RWPE2 (cell line): ENCODE measurements around the gene SLC1A2.

Experiments
- ATAC-seq: fragments of 200-7000 bp; cut with Tn5 transposase; 3 replicates; pipeline ENCODE4 v1.9.1; 2021; ENCODE audit warnings: low read depth
- DNase-seq: peaks from one replicate; pipeline ENCODE4 v3.0.0-alpha.2; 2020; ENCODE audit warnings: low spot score
- H3K27ac ChIP-seq: fragments of 450-650 bp; 2 replicates; pipeline ENCODE4 v1.5.1; 2017; ENCODE audit warnings: mild to moderate bottlenecking; ENCODE audit not compliant: poor library complexity, severe bottlenecking
- H3K27me3 ChIP-seq: fragments of 250-450 bp; sonication (Bioruptor Pico); 2 replicates; pipeline ENCODE4 v1.5.1; 2021; ENCODE audit warnings: mild to moderate bottlenecking, moderate library complexity; ENCODE audit not compliant: insufficient read depth, poor library complexity, severe bottlenecking
- H3K36me3 ChIP-seq: fragments of 250-450 bp; sonication (Bioruptor Pico); 2 replicates; pipeline ENCODE4 v1.5.1; 2020; ENCODE audit warnings: low read depth, mild to moderate bottlenecking, moderate library complexity
- H3K4me1 ChIP-seq: fragments of 250-450 bp; sonication (Bioruptor Pico); 2 replicates; pipeline ENCODE4 v1.5.1; 2021; ENCODE audit warnings: mild to moderate bottlenecking, moderate library complexity; ENCODE audit not compliant: insufficient read depth, poor library complexity, severe bottlenecking
- H3K4me3 ChIP-seq: fragments of 250-450 bp; sonication (Bioruptor Pico); 2 replicates; pipeline ENCODE4 v1.5.1; 2021; ENCODE audit warnings: mild to moderate bottlenecking, moderate library complexity; ENCODE audit not compliant: severe bottlenecking
- H3K9me3 ChIP-seq: fragments of 250-450 bp; sonication (Bioruptor Pico); 2 replicates; pipeline ENCODE4 v1.5.1; 2021; ENCODE audit warnings: mild to moderate bottlenecking, moderate library complexity; ENCODE audit not compliant: severe bottlenecking
- CTCF ChIP-seq: fragments of 450-650 bp; IDR thresholded peaks from one replicate; pipeline ENCODE4 v1.5.1; 2017; ENCODE audit warnings: mild to moderate bottlenecking, moderate library complexity; ENCODE audit not compliant: poor library complexity, severe bottlenecking

The SLC1A2 gene

GRCh38 chr11:35344681-35345574, 74.4 kb downstream of the SLC1A2 start:
- no peak for TF ChIP-seq CTCF
- H3K27me3 ChIP-seq = no peaks in the 10 kb centered on the region
- peaks cover 5% of the 10 kb centered on the region for H3K4me1 ChIP-seq
- H3K27ac ChIP-seq = no peak overlapping the region
- ATAC-seq (no peak), DNase-seq (no peak)
- no peaks in the 10 kb centered on the region for H3K9me3 ChIP-seq
- no peak overlapping the region for H3K4me3 ChIP-seq
- H3K36me3 ChIP-seq = no peaks in the 10 kb centered on the region

- ATAC-seq = no peak
- H3K4me1 ChIP-seq = peaks cover 8% of the 10 kb centered on the region
These were observed 76.2 kb downstream of the SLC1A2 start for GRCh38 chr11:35343033-35343598.

GRCh38 chr11:35340715-35341114, 78.6 kb downstream of the SLC1A2 start:
- Histone ChIP-seq H3K9me3 (peaks cover under 1% of the 10 kb centered on the region), H3K4me1 (peaks cover 19% of the 10 kb centered on the region), H3K27me3 (no peaks in the 10 kb centered on the region), H3K27ac (no peak overlapping the region), H3K36me3 (no peaks in the 10 kb centered on the region), H3K4me3 (no peak overlapping the region)
- TF ChIP-seq CTCF = no peak
- DNase-seq (no peak), ATAC-seq (no peak)

More at GRCh38 chr11:35343033-35343598, 76.2 kb downstream of the SLC1A2 start:
- Histone ChIP-seq H3K9me3 (no peaks in the 10 kb centered on the region), H3K36me3 (no peaks in the 10 kb centered on the region), H3K27me3 (no peaks in the 10 kb centered on the region), H3K4me3 (no peak overlapping the region), H3K27ac (no peak overlapping the region)
- TF ChIP-seq CTCF = no peak
- DNase-seq = no peak

- Histone ChIP-seq H3K4me3 (no peak overlapping the region), H3K27me3 (no peaks in the 10 kb centered on the region), H3K4me1 (peaks cover 19% of the 10 kb centered on the region), H3K27ac (no peak overlapping the region), H3K36me3 (no peaks in the 10 kb centered on the region), H3K9me3 (peaks cover 2% of the 10 kb centered on the region)
- ATAC-seq = no peak
- no peak for TF ChIP-seq CTCF
- no peak for DNase-seq
These were observed 79.3 kb downstream of the SLC1A2 start for GRCh38 chr11:35340071-35340470.

GRCh38 chr11:35338921-35339320, 80.4 kb downstream of the SLC1A2 start:
- peaks cover 2% of the 10 kb centered on the region for H3K9me3 ChIP-seq
- DNase-seq (no peak), ATAC-seq (no peak)
- H3K4me1 ChIP-seq = peaks cover 19% of the 10 kb centered on the region
- no peaks in the 10 kb centered on the region for H3K27me3 ChIP-seq
- H3K36me3 ChIP-seq = no peaks in the 10 kb centered on the region
- H3K4me3 ChIP-seq = no peak overlapping the region
- H3K27ac ChIP-seq = no peak overlapping the region
- no peak for TF ChIP-seq CTCF
